WI38 (cell line): Measurements from ENCODE around the gene COLEC11.
A peak's percentile ranks its signal among the peaks of the same experiment; 100 is the strongest.

Source experiments
- H3K4me3 ChIP-seq: 2 replicates; pipeline ENCODE4 v1.5.1; 2011; ENCODE audit warnings: low read depth, mild to moderate bottlenecking, control low read depth, low read length
- TF ChIP-seq, protein P1 (sequence below): IDR thresholded peaks from 2 replicates; pipeline ENCODE4 v1.5.1; 2012; ENCODE audit warnings: low read depth, mild to moderate bottlenecking, control low read depth, low read length

Gene COLEC11

DNA sequence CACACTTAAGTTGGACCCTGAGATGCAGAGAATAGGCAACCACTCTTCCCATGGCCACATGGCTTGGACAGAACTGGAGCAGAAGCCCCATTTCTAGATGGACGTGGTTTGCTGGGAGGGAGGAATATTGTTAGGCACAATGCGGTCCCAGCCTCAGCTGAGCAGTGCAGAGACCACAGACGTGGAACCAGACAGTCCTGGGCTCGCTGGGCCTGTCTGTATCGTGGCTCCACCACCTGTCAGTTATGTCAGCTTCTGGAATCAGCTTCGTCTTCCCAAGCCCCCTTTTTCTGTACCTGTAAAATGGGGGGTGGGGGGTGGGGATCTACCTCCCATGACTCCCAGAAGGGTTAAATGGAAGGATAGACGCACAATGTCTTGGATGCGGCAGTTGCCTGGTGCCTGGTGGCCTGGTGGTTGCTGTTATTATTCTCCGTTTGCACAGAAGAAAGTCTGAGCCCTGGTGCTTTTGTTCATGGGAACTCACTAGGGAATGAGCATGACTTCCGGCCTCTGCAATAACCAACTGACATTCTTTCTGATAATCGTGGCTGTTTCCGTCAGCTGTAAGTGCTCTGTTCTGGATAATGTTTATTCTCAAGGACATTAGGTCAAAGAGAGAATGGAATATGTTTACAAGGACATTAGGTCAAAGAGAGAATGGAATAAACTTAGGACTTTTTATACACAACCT lies 31.4 kb downstream of the COLEC11 start:
- no peak overlapping the region for H3K4me3 ChIP-seq
- TF ChIP-seq, protein P1, sequence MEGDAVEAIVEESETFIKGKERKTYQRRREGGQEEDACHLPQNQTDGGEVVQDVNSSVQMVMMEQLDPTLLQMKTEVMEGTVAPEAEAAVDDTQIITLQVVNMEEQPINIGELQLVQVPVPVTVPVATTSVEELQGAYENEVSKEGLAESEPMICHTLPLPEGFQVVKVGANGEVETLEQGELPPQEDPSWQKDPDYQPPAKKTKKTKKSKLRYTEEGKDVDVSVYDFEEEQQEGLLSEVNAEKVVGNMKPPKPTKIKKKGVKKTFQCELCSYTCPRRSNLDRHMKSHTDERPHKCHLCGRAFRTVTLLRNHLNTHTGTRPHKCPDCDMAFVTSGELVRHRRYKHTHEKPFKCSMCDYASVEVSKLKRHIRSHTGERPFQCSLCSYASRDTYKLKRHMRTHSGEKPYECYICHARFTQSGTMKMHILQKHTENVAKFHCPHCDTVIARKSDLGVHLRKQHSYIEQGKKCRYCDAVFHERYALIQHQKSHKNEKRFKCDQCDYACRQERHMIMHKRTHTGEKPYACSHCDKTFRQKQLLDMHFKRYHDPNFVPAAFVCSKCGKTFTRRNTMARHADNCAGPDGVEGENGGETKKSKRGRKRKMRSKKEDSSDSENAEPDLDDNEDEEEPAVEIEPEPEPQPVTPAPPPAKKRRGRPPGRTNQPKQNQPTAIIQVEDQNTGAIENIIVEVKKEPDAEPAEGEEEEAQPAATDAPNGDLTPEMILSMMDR: no peak

DNA sequence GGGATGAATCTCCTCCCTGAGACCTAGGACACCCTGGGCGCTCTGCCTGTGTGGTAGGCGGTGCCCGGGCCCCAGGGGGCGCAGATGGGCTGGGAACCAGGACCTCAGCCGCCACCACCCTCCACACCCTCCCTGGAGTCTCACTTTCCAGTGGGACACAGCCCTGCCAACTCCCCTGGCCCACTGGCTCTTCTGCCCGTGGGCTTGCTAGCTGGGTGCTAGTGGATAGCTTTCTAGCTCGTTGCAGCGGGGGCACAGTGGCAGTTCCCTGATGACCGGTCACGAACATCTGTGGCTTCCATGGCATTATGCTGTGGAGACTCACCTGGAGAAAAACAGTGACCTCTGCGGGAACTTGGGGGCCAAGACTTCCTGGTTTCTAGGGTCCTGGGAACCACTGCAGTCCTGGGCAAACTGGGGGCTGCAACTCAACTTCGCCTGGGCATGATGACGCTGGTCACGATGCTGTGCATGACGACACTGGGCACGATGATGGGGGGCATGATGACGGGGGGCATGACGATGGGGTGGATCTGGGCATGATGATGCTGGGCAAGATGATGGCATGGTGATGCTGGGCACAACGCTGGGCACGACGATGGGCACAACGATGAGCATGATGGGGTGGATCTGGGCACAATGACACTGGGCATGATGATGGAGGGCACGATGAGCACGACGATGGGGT lies 32.0 kb downstream of the COLEC11 start:
- TF ChIP-seq, protein P1: 0 out of 2 replicates have a peak, but pooled peaks have one; percentile 20
- H3K4me3 ChIP-seq: no peak overlapping the region

DNA sequence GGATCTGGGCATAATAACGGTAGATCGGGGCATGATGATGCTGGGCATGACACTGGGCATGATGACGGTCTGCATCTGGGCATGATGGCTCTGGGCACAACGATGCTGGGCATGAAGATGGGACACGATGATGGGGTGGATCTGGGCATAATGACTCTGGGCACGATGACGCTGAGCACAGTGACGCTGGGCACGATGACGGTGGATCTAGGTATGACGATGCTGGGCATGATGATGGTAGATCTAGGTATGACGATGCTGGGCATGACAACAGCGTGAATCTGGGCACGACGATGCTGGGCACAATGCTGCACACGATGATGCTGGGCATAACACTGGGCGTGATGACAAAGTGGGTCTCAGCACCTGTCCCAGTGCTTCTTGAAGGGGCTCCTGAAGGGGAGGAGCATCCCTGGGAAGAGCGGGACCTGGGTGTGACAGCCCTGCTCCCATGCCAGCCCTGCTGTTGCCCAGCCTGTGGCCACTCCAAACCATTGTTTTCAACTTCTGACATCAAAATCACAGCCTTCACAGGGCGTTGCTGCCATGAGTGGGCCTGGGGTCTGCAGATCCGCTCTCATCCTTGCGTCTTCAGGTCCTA lies 32.7 kb downstream of the COLEC11 start:
- TF ChIP-seq, protein P1: no peak
- H3K4me3 ChIP-seq: no peak overlapping the region

DNA sequence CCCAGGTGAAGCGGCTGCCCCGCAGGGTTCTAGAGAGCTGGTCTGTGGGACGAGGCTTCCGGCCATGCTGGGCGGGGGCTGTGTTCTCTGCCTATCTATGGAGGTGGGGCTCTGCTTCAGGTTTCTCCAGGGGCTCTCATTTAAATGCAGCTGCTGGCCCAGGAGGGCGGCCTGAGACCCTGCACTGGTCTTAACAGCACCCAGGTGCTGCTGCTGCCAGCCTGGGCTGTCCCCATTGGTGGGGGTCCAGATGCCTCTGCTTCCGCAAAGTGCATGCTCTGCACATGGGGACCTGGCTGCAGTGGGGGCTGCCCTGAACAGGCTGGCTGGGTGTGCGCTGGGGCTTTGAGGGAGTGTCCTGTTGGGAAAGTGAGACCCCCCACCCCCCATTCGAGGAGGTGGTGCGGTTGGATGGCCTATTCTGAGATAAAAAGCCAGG lies 33.3 kb downstream of the COLEC11 start:
- no peak overlapping the region for H3K4me3 ChIP-seq
- TF ChIP-seq, protein P1: no peak

DNA sequence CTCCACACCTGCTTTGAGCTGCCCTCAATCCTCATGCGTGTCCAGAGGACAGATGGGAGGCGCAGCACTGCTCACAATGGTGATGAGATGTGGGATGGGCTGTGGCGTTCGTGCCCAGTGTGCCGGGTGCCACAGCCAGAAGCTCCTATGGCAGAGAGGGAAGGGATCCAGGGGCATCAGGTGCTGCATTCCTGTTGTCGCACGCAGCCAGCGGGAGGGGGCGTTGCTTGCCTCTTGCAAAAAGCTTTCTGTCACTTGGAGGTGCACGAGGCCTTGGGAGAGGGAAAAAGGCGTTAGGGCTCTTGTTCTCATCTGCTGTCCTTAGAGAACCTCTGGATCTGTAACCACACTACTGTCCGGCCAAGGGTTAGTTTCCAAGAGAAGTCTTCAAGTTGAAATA lies 33.9 kb downstream of the COLEC11 start:
- TF ChIP-seq, protein P1: no peak
- no peak overlapping the region for H3K4me3 ChIP-seq

DNA sequence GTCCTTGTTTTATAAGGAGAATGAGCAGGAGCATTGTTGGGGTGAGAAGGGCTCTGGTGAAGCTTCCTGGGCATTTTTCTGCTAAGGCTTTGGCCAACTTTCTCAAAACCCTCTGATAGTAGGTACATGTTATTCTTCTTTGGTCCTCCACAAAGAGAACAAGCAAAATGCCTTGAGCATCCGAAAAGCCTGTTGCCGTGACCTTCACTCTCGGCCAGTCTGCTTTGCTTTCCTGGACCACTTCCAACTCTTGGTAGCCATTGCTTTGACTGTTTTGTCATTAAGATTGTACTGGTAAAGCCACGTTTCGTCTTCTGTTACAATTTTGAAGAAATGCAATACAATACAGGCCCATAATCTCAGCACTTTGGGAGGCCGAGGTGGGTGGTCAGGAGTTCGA lies 35.7 kb downstream of the COLEC11 start:
- no peak overlapping the region for H3K4me3 ChIP-seq
- TF ChIP-seq, protein P1: no peak

DNA sequence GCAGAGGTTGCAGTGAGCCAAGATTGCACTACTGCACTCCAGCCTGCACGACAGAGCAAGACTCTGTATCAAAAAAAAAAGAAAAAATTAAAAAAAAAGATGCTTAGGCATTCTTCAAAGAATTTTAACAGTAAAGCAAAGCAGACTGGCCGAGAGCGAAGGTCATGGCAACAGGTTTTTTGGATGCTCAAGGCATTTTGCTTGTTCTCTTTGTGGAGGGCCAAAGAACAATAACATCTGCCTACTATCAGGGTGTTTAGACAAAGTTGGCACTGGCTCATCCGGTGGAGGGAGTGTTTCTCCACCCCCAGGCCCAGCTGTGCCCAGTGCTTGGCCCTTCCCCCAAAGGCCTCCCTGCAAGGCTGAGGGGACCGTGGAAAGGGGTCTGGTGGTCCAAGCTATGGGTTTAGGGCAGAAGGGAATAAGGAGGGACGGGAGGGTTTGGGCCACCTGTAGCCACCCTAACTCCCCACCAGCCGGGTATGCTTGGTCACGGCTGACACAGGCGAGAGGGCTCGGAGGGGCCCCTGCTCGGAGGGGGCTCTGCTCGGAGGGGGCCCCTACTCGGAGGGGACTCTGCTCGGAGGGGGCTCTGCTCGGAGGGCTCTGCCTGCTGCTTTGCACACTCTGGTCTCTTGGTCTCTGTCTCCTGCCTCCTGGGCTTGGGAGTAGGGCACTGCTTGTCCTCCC lies 36.4 kb downstream of the COLEC11 start:
- TF ChIP-seq, protein P1: no peak
- no peak overlapping the region for H3K4me3 ChIP-seq
